ENCODE results near the gene COA3. TPM values are rescaled to one million over a fixed set of nuclear protein-coding genes. Genes with fewer than 3 reads are reported as not detected.

The COA3 gene
- total RNA-seq, 1 experiment from 2014 or later: 74.2 TPM

DNA sequence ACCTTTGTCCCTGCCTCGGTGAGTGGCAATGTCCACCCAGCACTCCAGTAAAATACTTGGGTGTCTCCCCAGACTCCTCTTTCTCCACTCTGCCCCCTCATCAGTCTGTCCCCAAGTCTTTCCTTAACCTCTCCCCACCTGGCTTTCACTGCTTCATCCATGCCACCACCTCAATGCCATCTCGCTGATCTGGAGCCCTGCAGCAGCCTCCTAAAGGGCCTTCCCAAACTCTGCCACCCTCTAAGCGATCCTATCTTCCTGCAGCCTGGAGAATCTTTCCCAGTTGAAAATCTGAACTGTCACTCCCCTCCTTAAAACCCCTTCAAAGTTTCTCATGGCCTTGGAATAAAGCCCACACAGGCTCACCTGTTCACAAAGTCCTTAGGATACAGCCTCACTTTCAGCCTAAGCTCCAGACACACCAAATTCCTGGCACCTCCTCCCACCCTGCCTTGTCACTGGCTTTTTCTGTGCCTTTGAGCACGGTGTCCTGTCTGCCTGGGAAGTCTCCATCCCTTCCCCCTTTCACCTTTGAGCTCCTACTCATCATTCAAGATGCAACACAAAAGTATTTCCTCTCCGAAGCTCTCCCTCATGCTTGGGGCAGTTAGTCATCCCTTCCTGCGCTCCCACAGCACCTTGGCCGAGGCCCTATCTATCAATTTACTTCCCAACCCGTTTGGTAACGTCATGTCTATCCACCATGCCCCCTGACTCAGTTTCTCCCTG lies 15.3 kb downstream of the COA3 start:
- no peak overlapping the region for H2BK20ac ChIP-seq (ENCODE audit: low read depth, low read length, poor library complexity, severe bottlenecking)
- H3K18ac ChIP-seq (ENCODE audit: insufficient read length, low read depth, low read length): no peak overlapping the region
- H4K5ac ChIP-seq (ENCODE audit: insufficient read length, low read depth, low read length): no peak overlapping the region
- Mint-ChIP-seq H3K27me3 (ENCODE audit: low read depth) (peaks cover 28% of the 10 kb centered on the region), H3K27ac (no peak overlapping the region; a peak in 2 of 7 replicates), H3K36me3 (ENCODE audit: insufficient read depth in 1 of 3, low read depth in 3 of 3) (peaks cover 0 to 14% (median 13%) of the 10 kb centered on the region in 3 experiments), H3K9me3 (no peaks in the 10 kb centered on the region), H3K4me3 (peak overlapping the region in 1 of 2 experiments; percentile 58; a peak in 2 of 5 replicates), H3K4me1 (peaks cover 21 to 22% of the 10 kb centered on the region in 2 experiments)
- H2AFZ ChIP-seq (ENCODE audit: low read length): no peak overlapping the region
- no peak for DNase-seq
- no peak overlapping the region for H4K8ac ChIP-seq (replicated peaks; ENCODE audit: insufficient read length, low read depth, low read length)
- no peak overlapping the region for H3K4me2 ChIP-seq (ENCODE audit: insufficient read depth, insufficient read length, low read length)
- no peak overlapping the region for H3K23ac ChIP-seq (ENCODE audit: insufficient read length, low read depth, low read length)
- TF ChIP-seq, protein P1, sequence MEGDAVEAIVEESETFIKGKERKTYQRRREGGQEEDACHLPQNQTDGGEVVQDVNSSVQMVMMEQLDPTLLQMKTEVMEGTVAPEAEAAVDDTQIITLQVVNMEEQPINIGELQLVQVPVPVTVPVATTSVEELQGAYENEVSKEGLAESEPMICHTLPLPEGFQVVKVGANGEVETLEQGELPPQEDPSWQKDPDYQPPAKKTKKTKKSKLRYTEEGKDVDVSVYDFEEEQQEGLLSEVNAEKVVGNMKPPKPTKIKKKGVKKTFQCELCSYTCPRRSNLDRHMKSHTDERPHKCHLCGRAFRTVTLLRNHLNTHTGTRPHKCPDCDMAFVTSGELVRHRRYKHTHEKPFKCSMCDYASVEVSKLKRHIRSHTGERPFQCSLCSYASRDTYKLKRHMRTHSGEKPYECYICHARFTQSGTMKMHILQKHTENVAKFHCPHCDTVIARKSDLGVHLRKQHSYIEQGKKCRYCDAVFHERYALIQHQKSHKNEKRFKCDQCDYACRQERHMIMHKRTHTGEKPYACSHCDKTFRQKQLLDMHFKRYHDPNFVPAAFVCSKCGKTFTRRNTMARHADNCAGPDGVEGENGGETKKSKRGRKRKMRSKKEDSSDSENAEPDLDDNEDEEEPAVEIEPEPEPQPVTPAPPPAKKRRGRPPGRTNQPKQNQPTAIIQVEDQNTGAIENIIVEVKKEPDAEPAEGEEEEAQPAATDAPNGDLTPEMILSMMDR (conservative IDR thresholded peaks at IDR 0.05): no peak
- H4K91ac ChIP-seq (ENCODE audit: insufficient read length, low read depth, low read length): no peak overlapping the region
- no peak overlapping the region for H3K27ac ChIP-seq (ENCODE audit: insufficient read length, low read depth, low read length)
- no peaks in the 10 kb centered on the region for H3K79me1 ChIP-seq (ENCODE audit: insufficient read depth, low read depth, low read length, poor library complexity, severe bottlenecking)
- H3K4me1 ChIP-seq (ENCODE audit: insufficient read depth, low read length): no peaks in the 10 kb centered on the region
- H3K9me3 ChIP-seq (ENCODE audit: control insufficient read depth, low read depth, low read length): no peaks in the 10 kb centered on the region
- H3K4ac ChIP-seq (ENCODE audit: low read depth, low read length): no peak overlapping the region
- no peak overlapping the region for H2BK12ac ChIP-seq (ENCODE audit: insufficient read length, low read depth, low read length)
- peaks cover 8% of the 10 kb centered on the region for H3K23me2 ChIP-seq (ENCODE audit: insufficient read length, low read depth, low read length, poor library complexity, severe bottlenecking)
- H3K27me3 ChIP-seq (ENCODE audit: insufficient read depth, low read length): peaks cover 10% of the 10 kb centered on the region; the same call in 1 of the 2 replicates
- no peak overlapping the region for H2AK5ac ChIP-seq (ENCODE audit: insufficient read length, low read length)
- no peak overlapping the region for H2BK5ac ChIP-seq (ENCODE audit: insufficient read length, low read length)
- H3K56ac ChIP-seq (ENCODE audit: insufficient read length, low read depth, low read length): no peak overlapping the region
- H2BK120ac ChIP-seq (ENCODE audit: low read depth, low read length, poor library complexity, severe bottlenecking): no peak overlapping the region
- no CpG with 5 or more reads among the region's 9 CpGs for WGBS (ENCODE audit: extremely low coverage, insufficient read length, low lambda C conversion rate)
- H3K9ac ChIP-seq (ENCODE audit: extremely low read depth, insufficient read length, low read length): no peak overlapping the region
- H4K20me1 ChIP-seq (ENCODE audit: control insufficient read depth, insufficient read depth, insufficient read length): no peaks in the 10 kb centered on the region
- H3K14ac ChIP-seq (ENCODE audit: insufficient read depth, low read length): no peak overlapping the region; the same call in 1 of the 2 replicates
- H2BK15ac ChIP-seq (ENCODE audit: low read depth, low read length): no peak overlapping the region
- no peak overlapping the region for H3T11ph ChIP-seq (ENCODE audit: low read length)
- no peaks in the 10 kb centered on the region for H3K79me2 ChIP-seq (ENCODE audit: insufficient read depth, low read length)

Data from H9 (cell line).